NCI-H2029 (cell line): Measurements from ENCODE around the gene DEFB116.
"Not testable (repeated sequence)": the region's sequence is repeated elsewhere in the genome, so short reads cannot be mapped to it uniquely, and the experiment has no call there.

Experiments used
- DNase-seq: peaks from one replicate; lab custom pipeline; 2025; lab: John Stamatoyannopoulos, UW

The DEFB116 gene

GRCh38 chr20:31308535-31309162 lies at the start of gene DEFB116:
DEFB116 (minus strand) TSS chr20:31308585; CDS start chr20:31308585, 0 bp downstream.
- DNase-seq = no peak

- no peak for DNase-seq
Observed at GRCh38 chr20:31355981-31356380, 47.6 kb upstream of the DEFB116 start.

- no peak for DNase-seq
Observed at GRCh38 chr20:31341470-31341869, 33.1 kb upstream of the DEFB116 start.

GRCh38 chr20:31330893-31331292 lies 22.5 kb upstream of the DEFB116 start:
- DNase-seq = no peak

GRCh38 chr20:31322504-31322903 lies 14.1 kb upstream of the DEFB116 start:
- DNase-seq = no peak

GRCh38 chr20:31284964-31285363 lies 23.4 kb downstream of the DEFB116 start:
- DNase-seq = not testable (repeated sequence)

- no peak for DNase-seq
Observed at GRCh38 chr20:31278178-31278577, 30.2 kb downstream of the DEFB116 start.

- DNase-seq = no peak
Observed at GRCh38 chr20:31274441-31274840, 33.9 kb downstream of the DEFB116 start.

GRCh38 chr20:31260326-31260932 lies 48.0 kb downstream of the DEFB116 start:
- no peak for DNase-seq

- no peak for DNase-seq
Observed at GRCh38 chr20:31257364-31257763, 51.0 kb downstream of the DEFB116 start, which contains the start of gene DEFB115. DEFB115 (plus strand) TSS chr20:31257664; CDS start chr20:31257664, 0 bp downstream.

GRCh38 chr20:31256959-31257358 lies 51.4 kb downstream of the DEFB116 start:
- DNase-seq = no peak
